ENCODE measurements around the gene BRD2.

- TF ChIP-seq EZH2phosphoT487 (IDR thresholded peaks at IDR 0.05; ENCODE audit: borderline replicate concordance, low read length): no peak
- no peak for TF ChIP-seq EZH2 (IDR thresholded peaks at IDR 0.05; ENCODE audit: low read length, unreplicated experiment)
These were observed 2.2 kb downstream of the BRD2 start for GRCh38 chr6:32970413-32971241.
